K562 (cell line): ENCODE data around the gene SEC23A. TPM values are rescaled to one million over a fixed set of nuclear protein-coding genes. Genes with fewer than 3 reads are reported as not detected.

ENCODE experiments used
- AFF1 ChIP-seq, 2 experiments: fragments of 450-650 bp; IDR thresholded peaks; 2 replicates each; pipeline ENCODE4 v1.6.1; 2018; ENCODE audit warnings: mild to moderate bottlenecking in 2 of 2, low read depth in 1 of 2; ENCODE audit not compliant: partially characterized antibody in 2 of 2
- ARID1B ChIP-seq: fragments of 450-650 bp; IDR thresholded peaks from 2 replicates; pipeline ENCODE4 v1.6.1; 2016; ENCODE audit warnings: antibody characterized with exemption, mild to moderate bottlenecking, inconsistent platforms
- EHMT2 ChIP-seq: fragments of 450-650 bp; IDR thresholded peaks from 2 replicates; pipeline ENCODE4 v1.6.1; 2018; ENCODE audit warnings: antibody characterized with exemption
- ESRRA ChIP-seq: fragments of 450-650 bp; IDR thresholded peaks from 2 replicates; pipeline ENCODE4 v1.6.1; 2014; ENCODE audit warnings: low read depth, mild to moderate bottlenecking, moderate library complexity, borderline replicate concordance
- GATAD2B ChIP-seq: fragments of 450-650 bp; IDR thresholded peaks from 2 replicates; pipeline ENCODE4 v1.6.1; 2017; ENCODE audit warnings: mild to moderate bottlenecking, borderline replicate concordance
- MTA3 ChIP-seq: fragments of 450-650 bp; formaldehyde crosslinking; IDR thresholded peaks from 2 replicates; pipeline ENCODE4 v1.6.1; 2017; ENCODE audit warnings: mild to moderate bottlenecking, borderline replicate concordance
- NFE2 ChIP-seq: IDR thresholded peaks from 2 replicates; pipeline ENCODE4 v1.6.1; 2014; ENCODE audit warnings: antibody characterized with exemption, low read depth
- TCF3 ChIP-seq: sonication (generic); formaldehyde crosslinking; IDR thresholded peaks from 2 replicates; pipeline ENCODE4 v1.4.0; 2020; ENCODE audit warnings: mild to moderate bottlenecking, missing genetic modification reagents
- ZNF140 ChIP-seq: fragments of 250-450 bp; sonication (Bioruptor Pico); IDR thresholded peaks from 2 replicates; pipeline ENCODE4 v1.8.0; 2021; ENCODE audit warnings: moderate library complexity, mild to moderate bottlenecking, inconsistent platforms
- polyA plus RNA-seq, 8 experiments: library from polyadenylated mRNA; depleted of rRNA in 4 of 8; stranded (reverse) in 5 of 8; unstranded in 3 of 8; fragments of >200 nt; fragmentation: Nextera tagmentation in 2 of 8; fragmentation: Illumina TruSeq in 1 of 8; extraction: Ambion mirVana in 2 of 8; extraction: Trizol in 1 of 8; gene quantifications; 2 replicates each; pipeline versions ENCODE4 v1.2.1 to v1.2.3, GENCODE V29; 2011 to 2014; ENCODE audit warnings: inconsistent platforms in 1 of 8, missing spikeins in 1 of 8
- total RNA-seq, 7 experiments: library from RNA; depleted of rRNA in 6 of 7; stranded (reverse); fragments of >200 nt in 6 of 7; fragmentation: Illumina TruSeq in 2 of 7; extraction: Trizol in 2 of 7; gene quantifications; 2 replicates each; pipeline versions ENCODE4 v1.2.1 to v1.2.3, GENCODE V29; 2011 to 2021; ENCODE audit warnings: low replicate concordance in 1 of 7
- TF ChIP-seq, protein P1 (sequence below): fragments of 150-350 bp; conservative IDR thresholded peaks from 2 replicates; pipeline ENCODE4 v1.6.1; 2014; ENCODE audit warnings: low read length
- TF ChIP-seq, protein P2 (sequence below): fragments of 250-450 bp; sonication (Bioruptor Pico); IDR thresholded peaks from 2 replicates; pipeline ENCODE4 v1.4.0; 2020; ENCODE audit warnings: mild to moderate bottlenecking, moderate library complexity
- TF ChIP-seq, protein P3 (sequence below): fragments of 450-650 bp; conservative IDR thresholded peaks from 2 replicates; pipeline ENCODE4 v1.6.1; 2016; ENCODE audit warnings: missing genetic modification characterization, low read depth, mild to moderate bottlenecking, control low read depth, missing compliant biosample characterization

The SEC23A gene
- total and polyA plus RNA-seq, 9 of the 15 experiments (the other 6 are each of a cell fraction or from before 2014, with no cell fraction given) = 5.5 to 47.0 (median 14.5) TPM

DNA sequence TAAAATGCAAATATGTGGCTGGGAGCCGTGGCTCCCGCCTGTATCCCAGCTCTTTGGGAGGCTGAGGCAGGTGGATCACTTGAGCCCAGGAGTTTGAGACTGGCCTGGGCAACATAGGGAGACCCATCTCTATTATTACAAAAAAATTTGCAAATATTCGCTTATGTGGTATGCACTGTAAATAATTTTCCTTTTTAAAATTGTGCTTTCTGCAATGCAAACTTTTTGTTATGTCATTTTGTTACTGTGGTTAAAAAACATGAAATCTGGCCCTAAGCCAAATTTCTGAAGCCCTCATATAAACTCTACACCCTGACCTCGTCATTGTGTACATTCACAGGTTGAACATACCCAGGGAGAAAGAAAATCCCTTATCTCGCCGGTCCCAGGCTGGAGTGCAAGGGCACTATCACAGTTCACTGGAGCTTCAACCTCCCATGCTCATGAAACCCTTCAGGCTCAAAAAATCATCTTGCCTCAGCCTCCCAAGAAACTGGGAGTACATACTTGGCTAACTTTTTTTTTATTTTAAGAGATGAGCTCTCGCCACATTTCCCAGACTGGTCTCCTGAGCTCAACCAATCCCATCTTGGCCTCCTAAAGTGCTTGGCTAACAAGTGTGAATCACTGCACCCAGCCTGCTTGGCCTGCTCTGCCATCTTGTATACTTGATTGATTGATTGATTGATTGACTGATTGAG, 42.4 kb upstream of the SEC23A start (continued):
- TF ChIP-seq, protein P1, sequence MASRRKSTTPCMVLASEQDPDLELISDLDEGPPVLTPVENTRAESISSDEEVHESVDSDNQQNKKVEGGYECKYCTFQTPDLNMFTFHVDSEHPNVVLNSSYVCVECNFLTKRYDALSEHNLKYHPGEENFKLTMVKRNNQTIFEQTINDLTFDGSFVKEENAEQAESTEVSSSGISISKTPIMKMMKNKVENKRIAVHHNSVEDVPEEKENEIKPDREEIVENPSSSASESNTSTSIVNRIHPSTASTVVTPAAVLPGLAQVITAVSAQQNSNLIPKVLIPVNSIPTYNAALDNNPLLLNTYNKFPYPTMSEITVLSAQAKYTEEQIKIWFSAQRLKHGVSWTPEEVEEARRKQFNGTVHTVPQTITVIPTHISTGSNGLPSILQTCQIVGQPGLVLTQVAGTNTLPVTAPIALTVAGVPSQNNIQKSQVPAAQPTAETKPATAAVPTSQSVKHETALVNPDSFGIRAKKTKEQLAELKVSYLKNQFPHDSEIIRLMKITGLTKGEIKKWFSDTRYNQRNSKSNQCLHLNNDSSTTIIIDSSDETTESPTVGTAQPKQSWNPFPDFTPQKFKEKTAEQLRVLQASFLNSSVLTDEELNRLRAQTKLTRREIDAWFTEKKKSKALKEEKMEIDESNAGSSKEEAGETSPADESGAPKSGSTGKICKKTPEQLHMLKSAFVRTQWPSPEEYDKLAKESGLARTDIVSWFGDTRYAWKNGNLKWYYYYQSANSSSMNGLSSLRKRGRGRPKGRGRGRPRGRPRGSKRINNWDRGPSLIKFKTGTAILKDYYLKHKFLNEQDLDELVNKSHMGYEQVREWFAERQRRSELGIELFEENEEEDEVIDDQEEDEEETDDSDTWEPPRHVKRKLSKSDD = no peak
- TF ChIP-seq MTA3 = 0 out of 2 replicates have a peak, but pooled peaks have one; percentile 50
- peak; percentile 87 for TF ChIP-seq TCF3 (CRISPR knock-in tag)
- no peak for TF ChIP-seq ZNF140 (CRISPR knock-in tag)
- TF ChIP-seq, protein P2, sequence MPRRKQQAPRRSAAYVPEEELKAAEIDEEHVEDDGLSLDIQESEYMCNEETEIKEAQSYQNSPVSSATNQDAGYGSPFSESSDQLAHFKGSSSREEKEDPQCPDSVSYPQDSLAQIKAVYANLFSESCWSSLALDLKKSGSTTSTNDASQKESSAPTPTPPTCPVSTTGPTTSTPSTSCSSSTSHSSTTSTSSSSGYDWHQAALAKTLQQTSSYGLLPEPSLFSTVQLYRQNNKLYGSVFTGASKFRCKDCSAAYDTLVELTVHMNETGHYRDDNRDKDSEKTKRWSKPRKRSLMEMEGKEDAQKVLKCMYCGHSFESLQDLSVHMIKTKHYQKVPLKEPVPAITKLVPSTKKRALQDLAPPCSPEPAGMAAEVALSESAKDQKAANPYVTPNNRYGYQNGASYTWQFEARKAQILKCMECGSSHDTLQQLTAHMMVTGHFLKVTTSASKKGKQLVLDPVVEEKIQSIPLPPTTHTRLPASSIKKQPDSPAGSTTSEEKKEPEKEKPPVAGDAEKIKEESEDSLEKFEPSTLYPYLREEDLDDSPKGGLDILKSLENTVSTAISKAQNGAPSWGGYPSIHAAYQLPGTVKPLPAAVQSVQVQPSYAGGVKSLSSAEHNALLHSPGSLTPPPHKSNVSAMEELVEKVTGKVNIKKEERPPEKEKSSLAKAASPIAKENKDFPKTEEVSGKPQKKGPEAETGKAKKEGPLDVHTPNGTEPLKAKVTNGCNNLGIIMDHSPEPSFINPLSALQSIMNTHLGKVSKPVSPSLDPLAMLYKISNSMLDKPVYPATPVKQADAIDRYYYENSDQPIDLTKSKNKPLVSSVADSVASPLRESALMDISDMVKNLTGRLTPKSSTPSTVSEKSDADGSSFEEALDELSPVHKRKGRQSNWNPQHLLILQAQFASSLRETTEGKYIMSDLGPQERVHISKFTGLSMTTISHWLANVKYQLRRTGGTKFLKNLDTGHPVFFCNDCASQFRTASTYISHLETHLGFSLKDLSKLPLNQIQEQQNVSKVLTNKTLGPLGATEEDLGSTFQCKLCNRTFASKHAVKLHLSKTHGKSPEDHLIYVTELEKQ = no peak
- TF ChIP-seq NFE2 = peak; percentile 50
- peak; percentile 52; the same call in 1 of the 2 replicates for TF ChIP-seq ESRRA
- TF ChIP-seq, protein P3, sequence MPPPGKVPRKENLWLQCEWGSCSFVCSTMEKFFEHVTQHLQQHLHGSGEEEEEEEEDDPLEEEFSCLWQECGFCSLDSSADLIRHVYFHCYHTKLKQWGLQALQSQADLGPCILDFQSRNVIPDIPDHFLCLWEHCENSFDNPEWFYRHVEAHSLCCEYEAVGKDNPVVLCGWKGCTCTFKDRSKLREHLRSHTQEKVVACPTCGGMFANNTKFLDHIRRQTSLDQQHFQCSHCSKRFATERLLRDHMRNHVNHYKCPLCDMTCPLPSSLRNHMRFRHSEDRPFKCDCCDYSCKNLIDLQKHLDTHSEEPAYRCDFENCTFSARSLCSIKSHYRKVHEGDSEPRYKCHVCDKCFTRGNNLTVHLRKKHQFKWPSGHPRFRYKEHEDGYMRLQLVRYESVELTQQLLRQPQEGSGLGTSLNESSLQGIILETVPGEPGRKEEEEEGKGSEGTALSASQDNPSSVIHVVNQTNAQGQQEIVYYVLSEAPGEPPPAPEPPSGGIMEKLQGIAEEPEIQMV (tag) = no peak
- peak; percentile 94 for TF ChIP-seq ARID1B
- peak; percentile 64 for TF ChIP-seq EHMT2
- peak in 1 of 2 experiments; percentile 31 for TF ChIP-seq AFF1 (IDR thresholded peaks at IDR 0.05; ENCODE audit: low read depth in 1 of 2, partially characterized antibody in 2 of 2)
- no peak for TF ChIP-seq GATAD2B
